Muscle layer of colon (tissue), 2 donors: ENCODE data around the gene GPR183.

Experiments
- H3K27ac ChIP-seq: one replicate; pipeline ENCODE4 v1.7.0; 2013; ENCODE audit warnings: low read depth, mild to moderate bottlenecking, low read length, moderate library complexity
- H3K27me3 ChIP-seq, 2 donors: one replicate each; pipeline ENCODE4 v1.7.0; 2013; ENCODE audit warnings: low read length in 2 of 2, mild to moderate bottlenecking in 2 of 2; ENCODE audit not compliant: insufficient read depth in 2 of 2, control insufficient read depth in 1 of 2
- H3K36me3 ChIP-seq: one replicate; pipeline ENCODE4 v1.7.0; 2013; ENCODE audit warnings: mild to moderate bottlenecking, low read length; ENCODE audit not compliant: insufficient read depth
- H3K4me1 ChIP-seq: one replicate; pipeline ENCODE4 v1.7.0; 2013; ENCODE audit warnings: mild to moderate bottlenecking, low read length; ENCODE audit not compliant: insufficient read depth
- H3K4me3 ChIP-seq, 2 donors: one replicate each; pipeline ENCODE4 v1.7.0; 2013; ENCODE audit warnings: low read length in 2 of 2, low read depth in 1 of 2, mild to moderate bottlenecking in 1 of 2, moderate library complexity in 1 of 2
- H3K9ac ChIP-seq: one replicate; pipeline ENCODE4 v1.7.0; 2013; ENCODE audit warnings: low read length
- H3K9me3 ChIP-seq: one replicate; pipeline ENCODE4 v1.7.0; 2013; ENCODE audit warnings: mild to moderate bottlenecking, low read length
- donor health status: abdominal sarcoma.
- donor health status: Adenocarcinoma of cecum.

Gene GPR183

DNA sequence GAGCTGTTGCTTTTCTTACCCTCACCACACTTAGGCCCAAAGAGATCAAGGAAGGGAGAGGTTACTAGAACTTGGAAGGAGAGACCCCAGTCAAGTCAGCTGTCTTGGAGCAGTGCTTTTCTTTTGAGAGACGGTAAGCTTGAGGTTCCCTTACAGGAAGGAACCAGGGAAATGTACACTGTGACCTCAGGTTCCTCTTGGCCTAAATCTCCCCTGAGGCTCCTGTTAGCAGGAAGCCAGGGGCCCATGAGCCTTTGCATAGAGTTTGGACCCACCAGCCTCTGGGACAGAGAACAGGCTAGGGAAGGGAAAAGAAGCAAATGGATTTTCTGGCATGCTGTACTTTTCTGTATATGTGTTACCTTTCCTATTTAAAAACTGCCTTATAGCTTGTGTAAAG, 43.1 kb downstream of the GPR183 start:
- no peak overlapping the region for H3K27ac ChIP-seq

DNA sequence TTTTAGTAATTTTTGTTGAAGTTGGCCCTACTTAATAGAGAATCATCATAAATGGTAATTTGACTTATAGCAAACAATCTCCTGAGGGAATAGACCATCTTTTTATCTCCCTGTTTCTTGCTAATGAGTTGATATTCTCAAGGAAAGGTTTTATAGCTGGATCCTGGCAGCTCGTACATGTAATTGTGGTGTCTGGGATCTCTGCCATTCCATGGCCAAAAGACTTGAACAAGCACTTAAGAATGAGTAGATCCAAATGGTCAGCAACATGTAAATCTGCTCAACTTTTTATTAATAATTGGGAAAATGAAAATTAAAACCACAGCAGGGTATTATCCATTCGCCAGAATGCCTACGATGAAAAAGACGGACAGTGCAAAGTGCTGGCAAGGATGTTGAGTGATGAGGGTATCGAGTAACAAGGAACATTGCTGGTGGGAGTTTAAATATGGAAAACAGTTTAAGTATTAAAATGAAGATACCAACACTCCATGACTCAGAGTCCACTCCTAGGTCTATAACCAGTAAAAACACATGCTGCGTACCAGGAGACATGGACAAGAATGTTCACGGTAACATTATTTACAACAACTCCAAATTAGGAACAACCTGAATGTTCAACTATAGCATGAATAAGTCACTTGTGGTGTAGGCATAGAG, 43.9 kb downstream of the GPR183 start:
- Histone ChIP-seq H3K9me3 (no peaks in the 10 kb centered on the region), H3K36me3 (no peaks in the 10 kb centered on the region), H3K27me3 (no peaks in the 10 kb centered on the region), H3K4me1 (peaks cover 14% of the 10 kb centered on the region), H3K4me3 (no peak overlapping the region), H3K9ac (no peak overlapping the region), H3K27ac (no peak overlapping the region)

More for the DNA sequence above, 43.1 kb downstream of the GPR183 start:
- H3K4me1 ChIP-seq, result peaks cover 14% of the 10 kb centered on the region
- no peak overlapping the region for H3K9ac ChIP-seq
- H3K36me3 ChIP-seq, result no peaks in the 10 kb centered on the region
- H3K4me3 ChIP-seq, result no peak overlapping the region
- no peaks in the 10 kb centered on the region for H3K27me3 ChIP-seq
- H3K9me3 ChIP-seq, result no peaks in the 10 kb centered on the region

DNA sequence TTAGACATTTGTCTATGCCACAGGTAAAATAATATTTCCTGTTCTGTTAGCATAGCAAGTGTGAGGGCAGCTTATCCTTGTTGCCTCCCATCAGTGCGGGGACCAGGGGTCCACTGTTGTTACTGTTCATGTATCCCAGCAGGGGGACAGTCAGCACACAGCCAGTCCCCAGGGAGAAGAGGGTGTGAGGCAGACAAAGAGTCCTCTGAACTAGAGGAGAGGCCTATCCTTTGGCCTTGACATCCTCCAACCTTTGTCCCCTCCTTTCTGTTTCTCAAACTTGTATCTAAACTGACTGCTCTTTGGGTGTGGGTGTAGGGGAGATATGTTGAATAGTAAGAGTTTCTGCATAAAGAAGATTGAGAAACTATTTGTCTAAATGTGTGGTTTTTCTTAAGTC, 46.1 kb downstream of the GPR183 start:
- H3K27me3 ChIP-seq, result no peaks in the 10 kb centered on the region
- H3K36me3 ChIP-seq, result no peaks in the 10 kb centered on the region
- no peak overlapping the region for H3K9ac ChIP-seq
- H3K4me3 ChIP-seq, result no peak overlapping the region
- no peaks in the 10 kb centered on the region for H3K9me3 ChIP-seq
- peaks cover 14% of the 10 kb centered on the region for H3K4me1 ChIP-seq
- H3K27ac ChIP-seq, result no peak overlapping the region

DNA sequence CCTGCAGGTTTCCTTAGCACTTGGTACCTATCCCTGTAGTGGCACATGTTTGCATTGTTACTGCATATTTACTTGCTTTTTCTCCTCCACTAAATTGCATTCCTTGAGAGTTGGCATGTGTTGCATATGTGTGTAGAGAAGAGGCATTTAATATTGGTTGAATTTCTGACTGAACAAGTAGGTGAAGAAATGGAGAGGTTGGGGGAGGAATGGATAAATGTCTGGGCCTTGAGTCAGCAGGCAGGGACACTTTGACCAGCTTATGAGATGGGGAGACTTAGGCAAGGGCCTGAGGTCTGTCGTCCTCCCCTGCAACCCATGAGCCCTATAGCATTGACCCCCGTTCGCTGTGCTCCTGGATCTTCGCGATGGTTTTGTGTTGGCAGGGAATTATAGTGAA, 47.0 kb downstream of the GPR183 start:
- Histone ChIP-seq H3K4me3 (no peak overlapping the region), H3K9me3 (no peaks in the 10 kb centered on the region), H3K27me3 (no peaks in the 10 kb centered on the region)

DNA sequence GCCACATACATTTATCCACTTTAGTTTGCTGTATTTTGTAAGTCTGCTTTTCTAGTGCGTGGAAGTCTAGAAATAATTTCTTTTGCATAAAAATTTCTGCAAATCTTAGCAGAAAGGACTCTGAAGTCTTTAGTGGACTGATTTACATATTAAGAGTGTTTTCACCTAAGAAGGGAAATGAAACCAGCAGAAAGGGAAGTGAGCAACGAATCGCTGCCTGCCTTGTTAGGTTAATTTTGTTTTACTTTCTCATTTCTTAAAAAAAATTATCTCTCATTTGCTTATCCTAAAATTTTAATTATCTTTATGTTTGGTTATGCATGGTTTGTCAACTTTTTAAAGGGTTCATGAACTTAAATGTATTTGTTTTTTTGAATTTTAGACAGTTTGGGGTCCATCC, 48.3 kb downstream of the GPR183 start:
- H3K9ac ChIP-seq, result no peak overlapping the region
- H3K36me3 ChIP-seq, result no peaks in the 10 kb centered on the region
- H3K4me1 ChIP-seq, result peaks cover 13% of the 10 kb centered on the region
- H3K27me3 ChIP-seq, result no peaks in the 10 kb centered on the region
- H3K27ac ChIP-seq, result no peak overlapping the region
- H3K9me3 ChIP-seq, result no peaks in the 10 kb centered on the region
- H3K4me3 ChIP-seq, result no peak overlapping the region

More for the DNA sequence above, 47.0 kb downstream of the GPR183 start:
- no peak overlapping the region for H3K9ac ChIP-seq
- peaks cover 14% of the 10 kb centered on the region for H3K4me1 ChIP-seq
- H3K27ac ChIP-seq, result no peak overlapping the region
- H3K36me3 ChIP-seq, result no peaks in the 10 kb centered on the region

DNA sequence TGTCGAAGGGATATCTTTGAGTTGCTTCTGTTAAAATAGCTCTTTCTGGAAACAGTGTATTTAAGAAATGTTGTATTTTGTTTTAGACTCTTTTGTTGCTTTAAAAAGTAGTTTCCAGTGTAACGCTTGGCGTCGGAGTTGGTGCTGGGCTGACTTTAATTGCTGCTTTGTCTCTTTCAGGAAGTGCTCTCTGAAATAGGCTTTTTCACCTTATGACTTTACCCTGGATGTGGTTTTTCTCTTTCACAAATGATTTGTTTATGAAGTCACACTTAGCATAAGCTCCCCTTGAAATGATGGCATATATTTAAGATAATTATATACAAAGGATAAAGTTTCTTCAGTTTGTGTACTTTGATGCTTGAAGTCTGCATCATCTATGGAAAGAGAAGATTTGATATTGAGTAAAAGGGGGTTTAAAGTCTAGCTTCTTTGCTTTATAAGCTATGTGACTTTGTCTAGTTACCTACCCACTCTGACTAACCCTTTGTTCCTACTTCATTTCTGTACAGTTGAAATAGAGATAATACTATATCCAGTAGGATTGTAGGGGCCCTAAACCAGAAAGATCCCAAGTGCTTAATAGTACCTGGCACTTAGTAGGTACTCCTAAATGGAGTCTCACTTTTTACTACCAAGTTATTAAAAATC, 48.9 kb downstream of the GPR183 start, which contains the start of gene GPR18:
GPR18 (minus strand) TSS at position 170 of the 651 bp plus-strand sequence. CDS start 2,507 bp downstream, outside the sequence.
- Histone ChIP-seq H3K9ac (no peak within 1 kb of the TSS), H3K27ac (no peak within 1 kb of the TSS), H3K9me3 (no peaks in the 10 kb centered on the region), H3K27me3 (no peaks in the 10 kb centered on the region), H3K4me3 (no peak within 1 kb of the TSS), H3K36me3 (no peaks in the 10 kb centered on the region), H3K4me1 (peaks cover 7% of the 10 kb centered on the region)

DNA sequence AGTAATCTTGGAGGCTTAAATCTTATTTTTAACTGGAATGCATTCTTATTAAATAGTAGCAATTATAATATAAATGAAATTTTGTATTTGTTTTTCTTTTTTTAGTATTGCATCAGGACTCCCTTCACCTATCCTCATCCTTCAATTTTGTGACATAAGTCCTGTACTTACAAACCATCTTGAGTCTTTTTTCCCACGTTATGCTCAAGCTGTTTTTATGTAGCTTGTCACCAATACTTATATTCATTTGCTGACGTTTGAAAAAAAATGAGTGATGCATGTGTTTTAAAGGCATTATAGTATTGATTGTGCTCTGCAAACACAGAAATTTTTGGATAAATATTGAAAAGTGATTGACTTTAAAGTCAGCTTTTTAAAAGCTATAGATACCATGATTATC, 49.9 kb downstream of the GPR183 start:
- Histone ChIP-seq H3K4me3 (no peak overlapping the region), H3K4me1 (no peaks in the 10 kb centered on the region), H3K9ac (no peak overlapping the region), H3K27ac (no peak overlapping the region), H3K27me3 (no peaks in the 10 kb centered on the region), H3K9me3 (no peaks in the 10 kb centered on the region), H3K36me3 (no peaks in the 10 kb centered on the region)

DNA sequence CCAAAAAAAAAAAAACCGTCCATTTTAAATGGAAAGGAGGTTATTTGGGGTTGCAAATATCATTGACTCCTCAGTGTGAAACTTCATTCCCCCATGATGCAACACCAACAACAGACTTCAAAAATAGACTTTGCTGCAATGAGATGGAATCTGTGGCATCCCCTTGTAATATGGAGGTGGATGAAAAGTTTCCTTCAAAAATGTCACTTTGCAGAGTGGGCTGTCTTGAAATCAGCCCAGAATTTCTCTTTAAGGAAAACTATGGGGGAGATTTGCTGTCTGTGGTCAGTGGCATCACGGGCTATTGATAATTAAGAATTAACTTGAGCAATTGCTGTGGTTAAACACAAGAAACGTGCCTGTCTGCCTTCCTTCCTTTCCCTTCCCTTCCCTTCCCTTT, 50.5 kb downstream of the GPR183 start:
- Histone ChIP-seq H3K27ac (no peak overlapping the region), H3K4me3 (no peak overlapping the region), H3K9ac (no peak overlapping the region), H3K27me3 (no peaks in the 10 kb centered on the region), H3K4me1 (no peaks in the 10 kb centered on the region), H3K36me3 (no peaks in the 10 kb centered on the region), H3K9me3 (no peaks in the 10 kb centered on the region)

DNA sequence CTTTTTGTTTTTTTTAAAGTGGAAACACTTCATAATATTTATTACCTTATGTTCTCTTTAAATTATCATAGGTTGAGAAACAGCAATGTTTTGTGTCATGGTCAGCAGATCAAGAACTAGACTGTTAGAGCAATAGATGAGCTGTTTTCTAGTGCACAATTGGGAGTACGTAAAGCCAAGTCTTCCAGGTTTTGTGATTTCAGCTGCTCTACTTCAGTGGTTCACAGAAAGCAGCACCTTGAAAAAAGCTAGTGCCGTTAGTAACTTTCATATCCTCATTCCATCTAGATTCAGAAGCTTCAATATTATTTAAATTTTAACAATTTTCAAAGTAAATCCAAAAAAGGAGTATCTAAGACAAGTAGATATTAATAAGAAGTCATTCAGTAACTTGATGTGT, 50.9 kb downstream of the GPR183 start:
- Histone ChIP-seq H3K9me3 (no peaks in the 10 kb centered on the region), H3K36me3 (no peaks in the 10 kb centered on the region), H3K9ac (no peak overlapping the region), H3K27me3 (no peaks in the 10 kb centered on the region), H3K4me3 (no peak overlapping the region), H3K4me1 (no peaks in the 10 kb centered on the region), H3K27ac (no peak overlapping the region)

DNA sequence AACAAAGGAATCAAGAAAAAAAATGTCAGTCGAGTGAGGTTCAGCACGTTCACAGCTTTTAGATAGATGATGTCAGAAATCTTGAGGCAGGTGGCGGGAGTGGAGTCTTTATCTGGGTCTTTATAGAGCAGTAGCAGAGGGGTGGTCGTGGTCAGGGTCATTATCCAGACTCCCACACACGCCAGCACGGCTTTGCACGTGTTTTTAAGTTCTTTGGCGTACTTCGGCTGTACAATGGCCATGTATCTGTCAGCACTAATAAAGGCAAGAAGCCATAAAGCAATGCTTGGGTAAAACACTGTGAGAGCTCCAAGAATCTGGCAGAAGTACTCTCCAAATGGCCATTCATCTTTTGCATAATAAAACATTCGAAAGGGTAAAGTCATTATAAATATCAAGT, 51.9 kb downstream of the GPR183 start:
- no peak overlapping the region for H3K27ac ChIP-seq

DNA sequence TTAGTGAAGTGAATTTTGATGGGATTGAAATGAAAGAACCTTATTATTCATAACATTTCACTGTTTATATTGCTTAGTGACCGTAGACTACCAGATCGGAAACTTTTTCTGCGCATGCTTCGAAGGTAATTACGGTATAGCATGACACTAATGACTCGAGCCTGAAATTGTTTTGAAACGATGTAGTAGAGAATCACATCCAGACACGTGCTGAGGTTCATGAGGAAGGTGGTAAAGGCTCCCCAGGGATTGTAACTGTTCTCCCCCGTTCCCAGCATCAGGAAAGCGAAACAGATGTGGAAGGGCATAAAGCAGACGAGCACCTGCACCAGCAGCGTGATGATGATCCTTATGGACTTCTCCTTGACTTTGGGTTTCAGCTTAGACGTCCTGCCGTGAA, 52.4 kb downstream of the GPR183 start:
- Histone ChIP-seq H3K27ac (no peak overlapping the region), H3K4me3 (no peak overlapping the region), H3K9me3 (no peaks in the 10 kb centered on the region), H3K9ac (no peak overlapping the region), H3K27me3 (no peaks in the 10 kb centered on the region), H3K36me3 (no peaks in the 10 kb centered on the region), H3K4me1 (no peaks in the 10 kb centered on the region)

More for the DNA sequence above, 51.9 kb downstream of the GPR183 start:
- no peaks in the 10 kb centered on the region for H3K9me3 ChIP-seq
- H3K27me3 ChIP-seq, result no peaks in the 10 kb centered on the region
- H3K36me3 ChIP-seq, result no peaks in the 10 kb centered on the region
- H3K4me3 ChIP-seq, result no peak overlapping the region
- H3K4me1 ChIP-seq, result no peaks in the 10 kb centered on the region
- no peak overlapping the region for H3K9ac ChIP-seq

DNA sequence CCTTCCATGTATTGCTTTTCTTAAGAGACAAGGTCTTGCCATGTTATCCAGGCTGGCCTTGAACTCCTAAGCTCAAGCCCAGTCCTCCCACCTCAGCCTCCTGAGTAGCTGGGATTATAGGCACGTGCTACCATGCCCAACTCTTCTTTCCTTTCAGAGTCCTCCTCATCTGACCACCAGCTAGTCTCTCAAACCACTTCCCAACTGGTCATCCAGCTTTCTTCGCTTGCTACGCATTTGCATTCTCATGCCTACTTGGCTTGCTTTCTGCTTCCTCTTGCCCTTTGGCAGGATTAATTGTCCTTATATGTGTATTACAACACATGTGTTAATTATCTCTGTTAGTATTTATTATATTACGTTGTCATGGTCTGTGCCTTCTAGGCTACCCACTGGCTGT, 55.3 kb downstream of the GPR183 start:
- no peaks in the 10 kb centered on the region for H3K27me3 ChIP-seq
- no peaks in the 10 kb centered on the region for H3K36me3 ChIP-seq
- H3K4me1 ChIP-seq, result no peaks in the 10 kb centered on the region
- no peak overlapping the region for H3K4me3 ChIP-seq
- no peak overlapping the region for H3K27ac ChIP-seq
- H3K9me3 ChIP-seq, result no peaks in the 10 kb centered on the region
- no peak overlapping the region for H3K9ac ChIP-seq
